Upper lobe of right lung (tissue), 1 donor: ENCODE results near the gene ULK1. TPM values are rescaled to one million over a fixed set of nuclear protein-coding genes. Genes with fewer than 3 reads are reported as not detected.
"Not testable (repeated sequence)": the region's sequence is repeated elsewhere in the genome, so short reads cannot be mapped to it uniquely, and the experiment has no call there.

ENCODE experiments used
- ATAC-seq: fragments of 200-7000 bp; cut with Tn5 transposase; one replicate; pipeline ENCODE4 v1.9.1; 2020; ENCODE audit warnings: mild to moderate bottlenecking, moderate library complexity
- DNase-seq: peaks from one replicate; pipeline ENCODE4 v3.0.0-alpha.2; 2020
- H3K27ac ChIP-seq: fragments of 200-600 bp; one replicate; pipeline ENCODE4 v1.8.0; 2022
- H3K27me3 ChIP-seq: fragments of 200-600 bp; one replicate; pipeline ENCODE4 v1.8.0; 2022; ENCODE audit warnings: mild to moderate bottlenecking
- H3K36me3 ChIP-seq: fragments of 200-600 bp; one replicate; pipeline ENCODE4 v1.8.0; 2022
- H3K4me1 ChIP-seq: fragments of 200-600 bp; one replicate; pipeline ENCODE4 v1.8.0; 2022
- H3K4me3 ChIP-seq: fragments of 200-600 bp; one replicate; pipeline ENCODE4 v1.8.0; 2022; ENCODE audit warnings: mild to moderate bottlenecking
- H3K9me3 ChIP-seq: fragments of 200-600 bp; one replicate; pipeline ENCODE4 v1.8.0; 2022
- CTCF ChIP-seq: fragments of 200-600 bp; IDR thresholded peaks from one replicate; pipeline ENCODE4 v1.8.0; 2022; ENCODE audit warnings: antibody characterized with exemption
- intact Hi-C: fragments of 100-400 bp; cut with DNase I; formaldehyde crosslinking; loops from one replicate; pipeline ENCODE4 v1.11.0; 2022
- total RNA-seq: library from RNA; stranded (reverse); fragmentation: NEBNext Ultra II Directional; extraction: Animal tissue kit (Norgen Biotek cat#: 25700); gene quantifications from one replicate; pipeline ENCODE4 v1.2.1, GENCODE V29; 2021
- donor health status: DM: no; HTN: yes; CAD: no; lungs with severe emphysema.

Gene ULK1
- total RNA-seq, 1 donor from 2014 or later: 32.4 TPM

GRCh38 chr12:131867891-131868675, 26.3 kb upstream of the ULK1 start:
- Histone ChIP-seq H3K27me3 (no peaks in the 10 kb centered on the region), H3K4me3 (no peak overlapping the region), H3K36me3 (no peaks in the 10 kb centered on the region), H3K4me1 (no peaks in the 10 kb centered on the region), H3K9me3 (no peaks in the 10 kb centered on the region), H3K27ac (no peak overlapping the region)
- DNase-seq: no peak
- TF ChIP-seq CTCF: no peak
- intact Hi-C loops: no loop called here
- no peak for ATAC-seq

- ATAC-seq (no peak), DNase-seq (no peak)
- Histone ChIP-seq H3K4me1 (no peaks in the 10 kb centered on the region), H3K9me3 (no peaks in the 10 kb centered on the region), H3K27ac (no peak overlapping the region), H3K4me3 (no peak overlapping the region), H3K27me3 (no peaks in the 10 kb centered on the region), H3K36me3 (no peaks in the 10 kb centered on the region)
- no peak for TF ChIP-seq CTCF
- intact Hi-C loops: no loop called here
These were observed 24.5 kb upstream of the ULK1 start for GRCh38 chr12:131869871-131870418.

GRCh38 chr12:131871677-131872076, 22.7 kb upstream of the ULK1 start:
- intact Hi-C loops: no loop called here
- DNase-seq: no peak
- ATAC-seq: no peak
- H3K27ac ChIP-seq: no peak overlapping the region
- no peaks in the 10 kb centered on the region for H3K36me3 ChIP-seq
- H3K27me3 ChIP-seq: no peaks in the 10 kb centered on the region
- H3K4me3 ChIP-seq: no peak overlapping the region
- no peak for TF ChIP-seq CTCF
- H3K4me1 ChIP-seq: no peaks in the 10 kb centered on the region
- H3K9me3 ChIP-seq: no peaks in the 10 kb centered on the region

GRCh38 chr12:131872154-131873051, 22.0 kb upstream of the ULK1 start:
- DNase-seq: peak; percentile 77
- ATAC-seq: peak; percentile 81
- Histone ChIP-seq H3K27ac (no peak overlapping the region), H3K9me3 (no peaks in the 10 kb centered on the region), H3K4me1 (no peaks in the 10 kb centered on the region), H3K36me3 (no peaks in the 10 kb centered on the region), H3K27me3 (no peaks in the 10 kb centered on the region), H3K4me3 (no peak overlapping the region)
- intact Hi-C loops: no loop called here
- no peak for TF ChIP-seq CTCF

- Histone ChIP-seq H3K36me3 (no peaks in the 10 kb centered on the region), H3K4me3 (no peak overlapping the region), H3K4me1 (no peaks in the 10 kb centered on the region), H3K27me3 (no peaks in the 10 kb centered on the region), H3K9me3 (no peaks in the 10 kb centered on the region), H3K27ac (no peak overlapping the region)
- ATAC-seq: no peak
- no peak for DNase-seq
- intact Hi-C loops: no loop called here
- no peak for TF ChIP-seq CTCF
These were observed 21.1 kb upstream of the ULK1 start for GRCh38 chr12:131873293-131873692.

- ATAC-seq, H3K4me1 ChIP-seq, H3K36me3 ChIP-seq, H3K27me3 ChIP-seq, intact Hi-C loops, H3K27ac ChIP-seq, DNase-seq, H3K9me3 ChIP-seq, H3K4me3 ChIP-seq: not testable (repeated sequence)
These were observed 19.4 kb upstream of the ULK1 start for GRCh38 chr12:131874972-131875371.

- H3K27ac ChIP-seq, intact Hi-C loops, ATAC-seq, H3K4me3 ChIP-seq, H3K27me3 ChIP-seq, DNase-seq, H3K9me3 ChIP-seq, H3K4me1 ChIP-seq, H3K36me3 ChIP-seq: not testable (repeated sequence)
These were observed 17.2 kb upstream of the ULK1 start for GRCh38 chr12:131877216-131877615.

GRCh38 chr12:131878436-131878835, 16.0 kb upstream of the ULK1 start:
- H3K9me3 ChIP-seq, intact Hi-C loops, DNase-seq, ATAC-seq, H3K27me3 ChIP-seq, H3K4me3 ChIP-seq, H3K36me3 ChIP-seq, H3K27ac ChIP-seq, H3K4me1 ChIP-seq: not testable (repeated sequence)
